ENCODE data around the gene ZNF627.
A peak's percentile ranks its signal among the peaks of the same experiment; 100 is the strongest.

Gene ZNF627

GRCh38 chr19:11597202-11598102 lies at the start of gene ZNF627:
Gene ZNF627, plus strand, starts transcription at chr19:11597483. Its CDS starts 145 bp downstream, at chr19:11597628.
- Histone ChIP-seq H3K9ac (ENCODE audit: low read length in 5 of 5) (peak within 1 kb of the TSS; percentile 48 to 97 (median 94)), H3K36me3 (ENCODE audit: control insufficient read depth in 5 of 5, insufficient read depth in 5 of 5, low read length in 5 of 5) (no peaks in the 10 kb centered on the region), H3K4me1 (ENCODE audit: control insufficient read depth in 5 of 5, insufficient read depth in 5 of 5, low read length in 5 of 5) (peaks cover 0 to 28% (median 16%) of the 10 kb centered on the region in 5 donors), H3K4me3 (ENCODE audit: low read depth in 1 of 5, low read length in 5 of 5) (peak within 1 kb of the TSS; percentile 91 to 98 (median 94)), H3K27me3 (ENCODE audit: control insufficient read depth in 5 of 5, insufficient read depth in 4 of 5, low read length in 5 of 5) (no peaks in the 10 kb centered on the region), H3K27ac (ENCODE audit: low read depth, low read length) (peak within 1 kb of the TSS; percentile 69), H3K9me3 (ENCODE audit: control insufficient read depth in 5 of 5, low read length in 5 of 5) (no peaks in the 10 kb centered on the region)

- peaks cover 0 to 16% (median 11%) of the 10 kb centered on the region in 5 donors for H3K36me3 ChIP-seq (ENCODE audit: control insufficient read depth in 5 of 5, insufficient read depth in 5 of 5, low read length in 5 of 5)
- no peaks in the 10 kb centered on the region for H3K9me3 ChIP-seq (ENCODE audit: control insufficient read depth in 5 of 5, low read length in 5 of 5)
- no peak overlapping the region for H3K9ac ChIP-seq (ENCODE audit: low read length in 5 of 5)
- no peak overlapping the region for H3K4me3 ChIP-seq (ENCODE audit: low read depth in 1 of 5, low read length in 5 of 5)
- H3K27me3 ChIP-seq (ENCODE audit: control insufficient read depth in 5 of 5, insufficient read depth in 4 of 5, low read length in 5 of 5), result no peaks in the 10 kb centered on the region
- peaks cover 0 to 5% (median 0%) of the 10 kb centered on the region in 5 donors for H3K4me1 ChIP-seq (ENCODE audit: control insufficient read depth in 5 of 5, insufficient read depth in 5 of 5, low read length in 5 of 5)
- H3K27ac ChIP-seq (ENCODE audit: low read depth, low read length), result no peak overlapping the region
Observed at GRCh38 chr19:11547929-11548700, 49.2 kb upstream of the ZNF627 start.

- no peaks in the 10 kb centered on the region for H3K9me3 ChIP-seq (ENCODE audit: control insufficient read depth in 5 of 5, low read length in 5 of 5)
- H3K27ac ChIP-seq (ENCODE audit: low read depth, low read length), result no peak overlapping the region
- peaks cover 0 to 30% (median 24%) of the 10 kb centered on the region in 5 donors for H3K36me3 ChIP-seq (ENCODE audit: control insufficient read depth in 5 of 5, insufficient read depth in 5 of 5, low read length in 5 of 5)
- H3K27me3 ChIP-seq (ENCODE audit: control insufficient read depth in 5 of 5, insufficient read depth in 4 of 5, low read length in 5 of 5), result no peaks in the 10 kb centered on the region
- H3K4me1 ChIP-seq (ENCODE audit: control insufficient read depth in 5 of 5, insufficient read depth in 5 of 5, low read length in 5 of 5), result peaks cover 0 to 5% (median 0%) of the 10 kb centered on the region in 5 donors
- no peak overlapping the region for H3K4me3 ChIP-seq (ENCODE audit: low read depth in 1 of 5, low read length in 5 of 5)
- H3K9ac ChIP-seq (ENCODE audit: low read length in 5 of 5), result no peak overlapping the region
Observed at GRCh38 chr19:11549386-11549953, 47.8 kb upstream of the ZNF627 start.

GRCh38 chr19:11550265-11550664 lies 47.0 kb upstream of the ZNF627 start:
- no peak overlapping the region for H3K27ac ChIP-seq (ENCODE audit: low read depth, low read length)

GRCh38 chr19:11551603-11552235 lies 45.6 kb upstream of the ZNF627 start:
- Histone ChIP-seq H3K4me1 (ENCODE audit: control insufficient read depth in 5 of 5, insufficient read depth in 5 of 5, low read length in 5 of 5) (peaks cover 0 to 5% (median 0%) of the 10 kb centered on the region in 5 donors), H3K9ac (ENCODE audit: low read length in 5 of 5) (no peak overlapping the region), H3K27me3 (ENCODE audit: control insufficient read depth in 5 of 5, insufficient read depth in 4 of 5, low read length in 5 of 5) (no peaks in the 10 kb centered on the region), H3K36me3 (ENCODE audit: control insufficient read depth in 5 of 5, insufficient read depth in 5 of 5, low read length in 5 of 5) (peaks cover 0 to 43% (median 35%) of the 10 kb centered on the region in 5 donors), H3K4me3 (ENCODE audit: low read depth in 1 of 5, low read length in 5 of 5) (no peak overlapping the region), H3K9me3 (ENCODE audit: control insufficient read depth in 5 of 5, low read length in 5 of 5) (no peaks in the 10 kb centered on the region), H3K27ac (ENCODE audit: low read depth, low read length) (no peak overlapping the region)

More at GRCh38 chr19:11550265-11550664, 47.0 kb upstream of the ZNF627 start:
- Histone ChIP-seq H3K4me1 (ENCODE audit: control insufficient read depth in 5 of 5, insufficient read depth in 5 of 5, low read length in 5 of 5) (peaks cover 0 to 5% (median 0%) of the 10 kb centered on the region in 5 donors), H3K9ac (ENCODE audit: low read length in 5 of 5) (no peak overlapping the region), H3K36me3 (ENCODE audit: control insufficient read depth in 5 of 5, insufficient read depth in 5 of 5, low read length in 5 of 5) (peaks cover 0 to 34% (median 27%) of the 10 kb centered on the region in 5 donors), H3K27me3 (ENCODE audit: control insufficient read depth in 5 of 5, insufficient read depth in 4 of 5, low read length in 5 of 5) (no peaks in the 10 kb centered on the region), H3K4me3 (ENCODE audit: low read depth in 1 of 5, low read length in 5 of 5) (no peak overlapping the region), H3K9me3 (ENCODE audit: control insufficient read depth in 5 of 5, low read length in 5 of 5) (no peaks in the 10 kb centered on the region)

- no peak overlapping the region for H3K27ac ChIP-seq (ENCODE audit: low read depth, low read length)
- no peaks in the 10 kb centered on the region for H3K27me3 ChIP-seq (ENCODE audit: control insufficient read depth in 5 of 5, insufficient read depth in 4 of 5, low read length in 5 of 5)
- H3K4me3 ChIP-seq (ENCODE audit: low read depth in 1 of 5, low read length in 5 of 5), result no peak overlapping the region
- H3K9me3 ChIP-seq (ENCODE audit: control insufficient read depth in 5 of 5, low read length in 5 of 5), result no peaks in the 10 kb centered on the region
- peaks cover 0 to 7% (median 6%) of the 10 kb centered on the region in 5 donors for H3K4me1 ChIP-seq (ENCODE audit: control insufficient read depth in 5 of 5, insufficient read depth in 5 of 5, low read length in 5 of 5)
- no peak overlapping the region for H3K9ac ChIP-seq (ENCODE audit: low read length in 5 of 5)
- peaks cover 0 to 43% (median 35%) of the 10 kb centered on the region in 5 donors for H3K36me3 ChIP-seq (ENCODE audit: control insufficient read depth in 5 of 5, insufficient read depth in 5 of 5, low read length in 5 of 5)
Observed at GRCh38 chr19:11552666-11553372, 44.5 kb upstream of the ZNF627 start.

GRCh38 chr19:11554160-11554559 lies 43.1 kb upstream of the ZNF627 start:
- Histone ChIP-seq H3K4me3 (ENCODE audit: low read depth in 1 of 5, low read length in 5 of 5) (no peak overlapping the region), H3K4me1 (ENCODE audit: control insufficient read depth in 5 of 5, insufficient read depth in 5 of 5, low read length in 5 of 5) (peaks cover 3 to 19% (median 15%) of the 10 kb centered on the region in 5 donors), H3K27me3 (ENCODE audit: control insufficient read depth in 5 of 5, insufficient read depth in 4 of 5, low read length in 5 of 5) (no peaks in the 10 kb centered on the region), H3K9ac (ENCODE audit: low read length in 5 of 5) (no peak overlapping the region), H3K9me3 (ENCODE audit: control insufficient read depth in 5 of 5, low read length in 5 of 5) (no peaks in the 10 kb centered on the region), H3K36me3 (ENCODE audit: control insufficient read depth in 5 of 5, insufficient read depth in 5 of 5, low read length in 5 of 5) (peaks cover 0 to 43% (median 35%) of the 10 kb centered on the region in 5 donors), H3K27ac (ENCODE audit: low read depth, low read length) (no peak overlapping the region)

GRCh38 chr19:11555246-11555645 lies 42.0 kb upstream of the ZNF627 start:
- Histone ChIP-seq H3K27ac (ENCODE audit: low read depth, low read length) (no peak overlapping the region), H3K9me3 (ENCODE audit: control insufficient read depth in 5 of 5, low read length in 5 of 5) (no peaks in the 10 kb centered on the region), H3K27me3 (ENCODE audit: control insufficient read depth in 5 of 5, insufficient read depth in 4 of 5, low read length in 5 of 5) (no peaks in the 10 kb centered on the region), H3K9ac (ENCODE audit: low read length in 5 of 5) (no peak overlapping the region), H3K4me3 (ENCODE audit: low read depth in 1 of 5, low read length in 5 of 5) (no peak overlapping the region), H3K36me3 (ENCODE audit: control insufficient read depth in 5 of 5, insufficient read depth in 5 of 5, low read length in 5 of 5) (peaks cover 0 to 43% (median 35%) of the 10 kb centered on the region in 5 donors), H3K4me1 (ENCODE audit: control insufficient read depth in 5 of 5, insufficient read depth in 5 of 5, low read length in 5 of 5) (peaks cover 3 to 28% (median 24%) of the 10 kb centered on the region in 5 donors)
